M059J (cell line): Measurements from ENCODE around the gene ACIN1. TPM values are rescaled to one million over a fixed set of nuclear protein-coding genes. Genes with fewer than 3 reads are reported as not detected.

ENCODE experiments used
- DNase-seq: peaks from one replicate; pipeline ENCODE4 v3.0.0-alpha.2; 2012; ENCODE audit warnings: low read depth
- total RNA-seq: library from RNA; depleted of rRNA; stranded (reverse); fragments of >200 nt; shearing (Covaris generic); gene quantifications from 2 replicates; pipeline ENCODE4 v1.2.3, GENCODE V29; 2014

ACIN1 gene
- total RNA-seq, 1 experiment from 2014 or later = 64.0 TPM

- DNase-seq = peak; percentile 86
These were observed 36.9 kb downstream of the ACIN1 start for GRCh38 chr14:23057757-23058653.

GRCh38 chr14:23056956-23057756 is 37.8 kb downstream of the ACIN1 start, which contains the start of gene CDH24:
TSS of gene CDH24 (minus strand) at chr14:23057520. CDS start at chr14:23055733, 1,787 bp downstream.
- DNase-seq = peak; percentile 78

GRCh38 chr14:23056145-23056955 is 38.6 kb downstream of the ACIN1 start:
- peak; percentile 74 for DNase-seq

- DNase-seq = no peak
These were observed 39.3 kb downstream of the ACIN1 start for GRCh38 chr14:23055621-23056144.

- no peak for DNase-seq
These were observed 39.8 kb downstream of the ACIN1 start for GRCh38 chr14:23055147-23055550.

DNA sequence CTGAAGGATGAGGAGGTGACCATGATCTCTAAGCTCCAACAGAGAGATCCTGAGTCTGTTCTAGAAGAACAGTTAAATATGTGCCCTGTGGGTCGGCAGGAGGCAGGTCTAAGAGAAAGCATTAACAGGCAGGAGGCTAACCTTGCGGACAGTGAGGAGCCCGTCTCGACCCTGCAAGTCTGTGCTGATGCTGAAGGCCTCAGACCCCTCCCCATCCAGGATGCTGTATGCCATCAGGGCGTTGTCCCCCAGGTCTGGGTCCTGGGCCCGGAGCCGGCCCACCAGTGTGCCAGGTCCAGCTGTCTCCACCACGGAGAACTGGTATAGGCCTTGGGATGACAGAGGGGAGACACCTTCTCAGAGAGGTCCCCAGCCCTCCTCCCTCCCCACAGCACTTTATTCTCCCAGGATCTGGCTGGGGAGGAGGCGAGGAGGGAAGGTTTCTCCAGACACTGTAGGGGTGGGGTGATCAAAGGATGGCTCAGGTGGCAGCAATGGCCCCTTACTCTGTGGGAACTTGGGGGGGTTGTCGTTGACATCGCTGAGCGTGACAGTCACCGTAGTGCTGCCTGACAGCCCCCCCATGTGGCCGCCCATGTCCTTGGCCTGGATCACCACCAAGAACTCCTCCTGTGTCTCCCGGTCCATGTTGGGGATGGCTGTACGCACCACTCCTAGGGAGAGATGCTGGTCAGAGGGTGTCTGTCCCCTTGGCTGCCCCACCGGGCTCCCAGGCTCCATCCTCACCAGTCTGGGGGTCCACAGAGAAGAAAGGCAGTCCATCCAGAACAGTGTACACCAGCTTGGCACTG is 40.7 kb downstream of the ACIN1 start:
- no peak for DNase-seq

DNA sequence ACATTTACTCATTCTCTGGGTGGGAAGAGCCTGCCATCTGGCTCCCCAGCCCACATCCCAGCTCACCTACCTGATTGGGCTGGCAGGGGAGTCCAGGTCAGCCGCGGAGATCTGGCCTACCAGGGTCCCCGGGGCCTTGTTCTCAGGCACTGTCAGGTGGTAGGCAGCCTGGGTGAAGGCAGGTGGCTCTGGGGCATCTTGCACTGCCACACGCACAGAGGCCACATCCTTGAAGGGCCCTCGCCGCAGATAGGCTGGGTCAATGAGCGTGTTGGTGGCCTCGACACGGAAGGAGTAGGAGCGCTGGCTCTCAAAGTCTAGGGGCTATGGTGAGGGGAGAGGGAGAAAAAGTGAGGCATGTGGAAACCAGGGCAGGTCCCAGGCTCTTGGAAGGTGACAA is 41.5 kb downstream of the ACIN1 start:
- no peak for DNase-seq

DNA sequence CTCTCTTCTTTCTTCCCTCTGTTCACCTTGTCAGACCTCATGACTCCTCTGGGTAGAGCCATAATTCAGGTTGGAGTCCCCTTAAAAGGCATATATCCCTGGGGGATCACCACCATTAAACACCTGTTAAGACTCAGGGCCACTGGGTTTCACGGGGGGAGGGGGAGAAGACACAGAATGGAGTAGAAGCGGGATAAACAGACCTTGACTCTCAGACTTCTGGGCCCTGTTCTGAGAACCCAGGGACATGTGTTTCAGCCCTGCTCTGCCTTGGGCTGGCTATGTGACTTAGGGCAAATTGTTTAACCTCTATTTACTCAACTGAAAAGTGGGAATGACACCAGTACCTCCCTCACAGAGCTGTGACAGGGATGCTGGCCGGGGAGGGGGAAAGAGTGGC is 42.3 kb downstream of the ACIN1 start:
- DNase-seq = no peak

DNA sequence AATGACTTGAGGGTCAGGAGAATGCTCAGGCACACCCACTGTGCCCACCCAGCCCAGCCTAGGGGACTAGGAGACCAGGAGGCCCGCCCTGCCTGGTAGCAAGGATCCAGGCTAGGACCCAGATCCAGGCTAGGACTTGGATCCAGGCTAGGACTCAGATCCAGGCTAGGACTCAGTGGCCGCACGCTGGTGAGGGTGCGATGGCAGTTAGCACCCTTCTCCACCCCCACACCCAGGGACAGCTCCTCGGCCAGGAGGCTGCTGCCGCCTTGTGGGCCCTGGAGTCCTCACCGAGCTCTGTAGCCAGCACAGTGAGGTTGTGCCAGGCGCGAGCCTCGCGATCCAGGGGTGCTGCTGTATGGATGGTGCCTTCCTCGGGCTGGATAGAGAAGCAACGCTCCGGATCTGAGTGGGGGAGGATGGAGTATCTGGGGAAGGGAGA is 42.7 kb downstream of the ACIN1 start:
- DNase-seq = no peak

GRCh38 chr14:23051141-23052057 is 43.5 kb downstream of the ACIN1 start:
- DNase-seq = no peak

GRCh38 chr14:23049011-23049410 is 45.9 kb downstream of the ACIN1 start:
- DNase-seq = no peak

DNA sequence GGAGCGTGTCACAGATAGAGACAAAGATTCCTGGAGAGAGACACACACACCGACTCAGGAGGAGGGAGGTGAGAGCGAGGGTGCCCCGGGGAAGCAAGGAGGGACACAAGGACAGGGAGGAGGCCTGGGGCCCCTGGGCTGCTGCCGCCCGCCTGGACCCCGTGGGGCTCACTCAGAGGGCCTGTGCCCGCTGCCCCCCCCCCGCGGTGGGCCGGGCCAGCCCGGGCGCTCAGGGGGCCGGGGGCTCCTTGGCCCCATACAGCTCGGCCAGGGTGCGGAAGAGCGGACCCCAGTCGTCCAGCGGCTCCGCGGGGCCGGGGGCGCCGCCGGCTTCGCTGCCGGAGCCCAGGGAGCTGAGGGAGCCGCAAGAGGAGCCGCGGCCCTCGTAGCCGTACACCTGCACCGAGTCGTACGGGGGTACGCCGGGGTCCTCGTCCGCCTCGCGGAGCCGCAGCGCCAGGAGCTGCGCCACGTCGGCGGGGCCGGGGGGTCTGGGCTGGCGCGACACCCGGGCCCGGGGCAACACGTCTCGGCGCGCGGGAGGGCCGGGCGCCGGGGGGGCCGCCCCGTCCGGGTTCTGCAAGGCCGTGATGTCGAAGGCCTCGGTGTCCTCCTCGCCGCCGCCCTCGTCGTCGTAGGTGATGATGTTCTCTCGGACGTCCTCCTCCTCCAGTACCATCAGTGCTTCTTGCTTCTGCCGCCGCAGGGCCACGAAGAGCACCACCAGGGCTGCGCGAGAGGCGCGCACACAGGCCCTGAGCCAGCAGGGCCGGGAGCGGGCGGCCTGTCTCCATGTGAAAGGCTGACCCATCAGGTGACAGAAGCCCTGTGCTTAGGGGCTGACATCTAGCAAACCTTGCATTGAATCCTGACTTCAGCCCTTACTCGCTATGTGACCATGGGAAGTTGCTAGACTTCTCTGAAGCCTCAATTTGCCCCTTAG is 46.9 kb downstream of the ACIN1 start:
- no peak for DNase-seq

- peak; percentile 57 for DNase-seq
These were observed 47.8 kb downstream of the ACIN1 start for GRCh38 chr14:23047034-23047634.

DNA sequence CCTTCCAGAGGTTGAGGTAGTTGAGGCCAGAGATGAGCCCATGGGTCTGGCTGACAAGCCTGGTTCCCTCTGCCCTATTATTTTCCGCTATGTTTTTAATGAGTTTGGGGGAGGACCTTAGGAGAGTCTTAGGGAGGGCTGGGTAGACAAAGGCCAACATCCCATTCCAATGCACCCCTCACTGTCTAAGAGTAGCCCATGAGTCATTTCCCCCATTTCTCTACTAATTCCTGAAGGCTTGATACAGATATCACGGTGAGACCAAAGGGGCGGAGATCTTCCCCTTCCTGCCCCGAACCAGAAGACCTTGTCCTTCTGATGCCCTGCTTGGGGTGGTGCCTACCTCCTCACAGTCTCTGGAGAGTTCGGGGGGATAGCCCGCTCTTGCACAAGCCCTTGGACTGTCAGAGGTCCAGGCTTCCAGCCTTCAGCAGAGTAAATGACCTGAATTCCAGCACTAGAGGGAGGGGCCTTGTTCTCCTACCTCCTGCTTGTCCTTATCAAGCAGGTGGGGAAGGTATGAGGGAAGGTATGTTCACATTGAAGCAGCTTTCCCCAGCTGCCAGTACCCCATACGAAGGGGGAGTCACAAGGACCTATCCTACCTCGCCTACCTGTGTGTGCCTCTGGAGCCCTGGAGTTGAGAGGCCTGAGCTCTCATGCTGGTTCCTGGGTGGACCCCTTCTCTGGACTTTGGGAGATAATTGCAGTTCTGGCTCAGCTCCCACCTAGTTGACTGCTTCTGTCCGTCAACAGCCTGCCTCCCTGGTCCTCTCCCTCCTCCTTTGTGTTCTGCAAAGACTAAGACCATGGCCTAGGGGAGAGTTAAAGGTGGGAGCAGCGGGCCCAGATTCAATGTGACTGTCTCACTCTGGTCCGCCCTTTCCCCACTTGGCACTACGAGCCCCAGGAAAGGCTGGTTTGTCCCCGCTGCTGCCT is 49.2 kb downstream of the ACIN1 start:
- no peak for DNase-seq

DNA sequence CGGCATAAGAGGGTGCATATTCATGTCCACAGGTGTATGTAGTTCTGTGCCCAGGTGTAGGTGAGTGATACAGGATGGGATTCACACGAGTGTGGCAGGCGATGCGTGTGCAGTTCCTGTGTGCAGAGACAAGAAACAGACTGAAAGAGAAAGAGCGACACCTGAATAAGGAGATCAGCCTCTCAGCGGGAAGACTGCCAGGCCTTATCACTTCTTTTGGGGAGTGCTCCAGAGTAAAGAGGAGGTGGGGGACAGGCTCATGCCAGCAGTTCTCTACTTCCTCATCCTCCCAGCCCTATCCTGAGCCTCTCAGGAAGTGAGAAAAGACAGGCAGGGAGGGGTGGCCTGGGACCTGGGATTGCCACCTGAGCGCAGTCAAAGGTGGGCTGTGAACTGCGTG is 50.1 kb downstream of the ACIN1 start:
- DNase-seq = no peak

- DNase-seq = no peak
These were observed 51.2 kb downstream of the ACIN1 start for GRCh38 chr14:23043754-23044153.

DNA sequence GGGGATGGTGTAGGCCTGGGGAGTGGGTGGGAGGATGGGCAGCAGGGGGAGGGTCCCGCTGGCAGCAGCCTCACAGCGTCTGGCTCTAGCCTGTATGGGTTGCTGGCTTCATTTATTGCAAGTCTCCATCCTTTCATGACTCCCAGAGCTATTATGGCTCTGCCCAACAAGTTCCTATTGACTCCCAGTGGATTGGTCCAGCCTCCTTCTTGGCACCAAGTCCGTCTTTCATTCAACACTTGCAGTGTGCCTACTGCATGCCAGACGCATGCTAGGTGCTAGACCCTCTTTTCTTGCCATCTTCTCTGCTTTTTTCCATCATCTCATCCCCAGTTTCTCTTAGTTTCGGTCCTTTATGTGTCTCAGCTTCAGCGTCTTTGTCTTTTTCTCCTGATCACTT is 51.8 kb downstream of the ACIN1 start:
- DNase-seq = no peak
